Measurements from ENCODE around the gene IZUMO1. TPM values are rescaled to one million over a fixed set of nuclear protein-coding genes. Genes with fewer than 3 reads are reported as not detected.

The IZUMO1 gene
- total and polyA plus RNA-seq, 10 donors, result 0.26 to 5.3 (median 1.0) TPM; not detected in 1

GRCh38 chr19:48722196-48722708, 24.5 kb downstream of the IZUMO1 start:
- 84 to 90% (median 86%) methylated on average over 11 of the region's 11 CpGs for WGBS, 5 donors
- Histone ChIP-seq H3K4me1 (peaks cover 15 to 83% (median 63%) of the 10 kb centered on the region in 6 donors), H3K36me3 (peaks cover 0 to 43% (median 0%) of the 10 kb centered on the region in 6 donors), H3K9me3 (peaks cover 0 to 26% (median 4%) of the 10 kb centered on the region in 8 donors), H3K27ac (no peak overlapping the region), H3K4me3 (no peak overlapping the region), H3K27me3 (replicated peaks in 1 of 7) (no peaks in the 10 kb centered on the region)
- intact Hi-C loops (cut with DNase I; ENCODE audit: low total_unique reads), result no loop called here
- TF ChIP-seq POLR2AphosphoS5 (IDR thresholded peaks at IDR 0.05), result no peak
- TF ChIP-seq, protein P1, sequence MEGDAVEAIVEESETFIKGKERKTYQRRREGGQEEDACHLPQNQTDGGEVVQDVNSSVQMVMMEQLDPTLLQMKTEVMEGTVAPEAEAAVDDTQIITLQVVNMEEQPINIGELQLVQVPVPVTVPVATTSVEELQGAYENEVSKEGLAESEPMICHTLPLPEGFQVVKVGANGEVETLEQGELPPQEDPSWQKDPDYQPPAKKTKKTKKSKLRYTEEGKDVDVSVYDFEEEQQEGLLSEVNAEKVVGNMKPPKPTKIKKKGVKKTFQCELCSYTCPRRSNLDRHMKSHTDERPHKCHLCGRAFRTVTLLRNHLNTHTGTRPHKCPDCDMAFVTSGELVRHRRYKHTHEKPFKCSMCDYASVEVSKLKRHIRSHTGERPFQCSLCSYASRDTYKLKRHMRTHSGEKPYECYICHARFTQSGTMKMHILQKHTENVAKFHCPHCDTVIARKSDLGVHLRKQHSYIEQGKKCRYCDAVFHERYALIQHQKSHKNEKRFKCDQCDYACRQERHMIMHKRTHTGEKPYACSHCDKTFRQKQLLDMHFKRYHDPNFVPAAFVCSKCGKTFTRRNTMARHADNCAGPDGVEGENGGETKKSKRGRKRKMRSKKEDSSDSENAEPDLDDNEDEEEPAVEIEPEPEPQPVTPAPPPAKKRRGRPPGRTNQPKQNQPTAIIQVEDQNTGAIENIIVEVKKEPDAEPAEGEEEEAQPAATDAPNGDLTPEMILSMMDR (IDR thresholded peaks at IDR 0.05 in 8 of 11, conservative IDR thresholded peaks at IDR 0.05 in 3 of 11), result no peak
- TF ChIP-seq POLR2A (IDR thresholded peaks at IDR 0.05), result no peak
- no peak for DNase-seq

DNA sequence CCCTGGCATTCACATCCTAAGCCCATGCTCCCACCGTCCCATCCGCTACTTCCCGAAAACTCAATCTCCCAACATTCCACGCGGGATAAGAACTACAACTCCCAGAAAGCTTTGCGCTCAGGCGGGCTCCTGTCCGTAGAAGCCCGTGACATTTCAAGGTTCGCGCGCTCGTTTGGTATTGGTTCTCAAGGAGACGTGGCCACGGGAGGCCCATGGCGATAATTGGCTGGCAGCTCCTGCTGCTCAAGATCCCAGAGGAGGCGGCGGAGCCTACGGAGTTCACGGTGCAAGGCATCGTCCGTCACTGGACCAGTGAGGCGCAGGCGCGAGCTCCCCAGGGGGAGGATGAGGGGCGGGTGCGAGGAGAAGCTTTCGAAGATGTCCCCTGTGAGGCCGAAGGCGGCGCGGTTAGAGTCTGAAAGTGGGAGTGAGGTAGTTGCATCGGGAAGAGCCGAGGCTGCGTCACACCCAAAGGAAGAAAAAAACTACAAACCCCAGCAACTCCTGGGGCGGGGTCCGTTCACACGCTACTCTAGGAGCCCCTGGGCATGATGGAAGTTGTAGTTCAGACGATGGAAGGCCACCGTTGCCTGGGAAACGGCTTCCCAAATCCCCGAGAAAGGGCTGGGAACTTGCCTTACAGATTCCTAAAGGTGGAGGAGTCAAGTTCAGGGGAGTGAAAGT, 26.0 kb downstream of the IZUMO1 start:
- TF ChIP-seq POLR2A (IDR thresholded peaks at IDR 0.05) (no peak), POLR2AphosphoS5 (IDR thresholded peaks at IDR 0.05) (peak; percentile 83 to 88 (median 83))
- 6 to 20% (median 12%) methylated on average over 37 to 42 of the region's 42 CpGs for WGBS, 5 donors
- intact Hi-C loops (cut with DNase I; ENCODE audit: low total_unique reads), result no loop called here

GRCh38 chr19:48720251-48720612, 26.5 kb downstream of the IZUMO1 start:
- intact Hi-C loops (cut with DNase I; ENCODE audit: low total_unique reads), result no loop called here
- peaks cover 0 to 8% (median 0%) of the 10 kb centered on the region in 8 donors for H3K9me3 ChIP-seq
- H3K4me1 ChIP-seq, result peaks cover 11 to 83% (median 54%) of the 10 kb centered on the region in 6 donors
- H3K4me3 ChIP-seq, result peak overlapping the region in 6 of 8 donors; percentile 33 to 75 (median 44)
- H3K27me3 ChIP-seq (replicated peaks in 1 of 7), result no peaks in the 10 kb centered on the region
- peak overlapping the region; percentile 83 to 92 (median 86) for H3K27ac ChIP-seq
- 27 to 41% (median 34%) methylated on average over 11 to 12 of the region's 12 CpGs for WGBS, 5 donors
- no peak for TF ChIP-seq POLR2AphosphoS5 (IDR thresholded peaks at IDR 0.05)
- TF ChIP-seq, protein P1 (IDR thresholded peaks at IDR 0.05 in 8 of 11, conservative IDR thresholded peaks at IDR 0.05 in 3 of 11), result no peak
- no peak for TF ChIP-seq POLR2A (IDR thresholded peaks at IDR 0.05)
- no peak for DNase-seq
- H3K36me3 ChIP-seq, result peaks cover 0 to 38% (median 0%) of the 10 kb centered on the region in 6 donors

More for the DNA sequence above, 26.0 kb downstream of the IZUMO1 start:
- Histone ChIP-seq H3K9me3 (peaks cover 0 to 13% (median 0%) of the 10 kb centered on the region in 8 donors), H3K27me3 (replicated peaks in 1 of 7) (no peaks in the 10 kb centered on the region), H3K36me3 (peaks cover 0 to 38% (median 0%) of the 10 kb centered on the region in 6 donors), H3K4me3 (peak overlapping the region; percentile 33 to 75 (median 44)), H3K27ac (peak overlapping the region; percentile 83 to 92 (median 86)), H3K4me1 (peaks cover 16 to 83% (median 55%) of the 10 kb centered on the region in 6 donors)
- peak; percentile 96 for DNase-seq

GRCh38 chr19:48719263-48720171, 27.2 kb downstream of the IZUMO1 start, which contains the start of gene MAMSTR:
MAMSTR (minus strand) TSS chr19:48719725; CDS start chr19:48719031, 694 bp downstream.
- H3K27ac ChIP-seq, result peak within 1 kb of the TSS; percentile 83 to 92 (median 86)
- DNase-seq, result peak; percentile 87
- H3K9me3 ChIP-seq, result peaks cover 0 to under 1% (median 0%) of the 10 kb centered on the region in 8 donors
- TF ChIP-seq POLR2A (IDR thresholded peaks at IDR 0.05), result no peak
- TF ChIP-seq POLR2AphosphoS5 (IDR thresholded peaks at IDR 0.05), result peak; percentile 44 to 77 (median 61)
- TF ChIP-seq, protein P1 (IDR thresholded peaks at IDR 0.05 in 8 of 11, conservative IDR thresholded peaks at IDR 0.05 in 3 of 11), result no peak
- peaks cover 11 to 83% (median 54%) of the 10 kb centered on the region in 6 donors for H3K4me1 ChIP-seq
- WGBS, 5 donors, result 67 to 89% (median 74%) methylated on average over 31 to 33 of the region's 33 CpGs
- peak within 1 kb of the TSS in 6 of 8 donors; percentile 33 to 75 (median 44) for H3K4me3 ChIP-seq
- H3K27me3 ChIP-seq (replicated peaks in 1 of 7), result no peaks in the 10 kb centered on the region
- H3K36me3 ChIP-seq, result peaks cover 0 to 35% (median 0%) of the 10 kb centered on the region in 6 donors
- intact Hi-C loops (cut with DNase I; ENCODE audit: low total_unique reads), result no loop called here
